SK-N-SH treated with all-trans-retinoic acid at 6 μM for 48 hours (cell line): ENCODE data around the gene OVCH2.

ENCODE experiments used
- CREB5 ChIP-seq: fragments of 250-450 bp; sonication (Bioruptor Pico); IDR thresholded peaks from 2 replicates; pipeline ENCODE4 v1.5.1; 2020; ENCODE audit warnings: low read depth, mild to moderate bottlenecking, moderate library complexity
- PATZ1 ChIP-seq: fragments of 250-450 bp; sonication (Bioruptor Pico); IDR thresholded peaks from 2 replicates; pipeline ENCODE4 v1.8.0; 2020; ENCODE audit warnings: mild to moderate bottlenecking, moderate library complexity, borderline replicate concordance
- PPARA ChIP-seq: fragments of 250-450 bp; sonication (Bioruptor Pico); IDR thresholded peaks from 2 replicates; pipeline ENCODE4 v1.5.0; 2020; ENCODE audit warnings: mild to moderate bottlenecking, borderline replicate concordance
- SNAI2 ChIP-seq: fragments of 250-450 bp; sonication (Bioruptor Pico); IDR thresholded peaks from 2 replicates; pipeline ENCODE4 v1.5.0; 2020; ENCODE audit warnings: mild to moderate bottlenecking, moderate library complexity
- TCF4 ChIP-seq: fragments of 250-450 bp; sonication (Bioruptor Pico); IDR thresholded peaks from 2 replicates; pipeline ENCODE4 v1.8.0; 2021; ENCODE audit warnings: mild to moderate bottlenecking, moderate library complexity, borderline replicate concordance
- TOX ChIP-seq: fragments of 250-450 bp; sonication (Bioruptor Pico); IDR thresholded peaks from 2 replicates; pipeline ENCODE4 v1.8.0; 2021; ENCODE audit warnings: mild to moderate bottlenecking, moderate library complexity, borderline replicate concordance
- ZFP30 ChIP-seq: fragments of 450-650 bp; formaldehyde crosslinking; IDR thresholded peaks from 2 replicates; pipeline ENCODE4 v1.5.0; 2022; ENCODE audit warnings: mild to moderate bottlenecking, moderate library complexity

- TF ChIP-seq PATZ1 = no peak
- TF ChIP-seq ZFP30 (CRISPR knock-in tag) = no peak
- TF ChIP-seq TOX (CRISPR knock-in tag) = no peak
- no peak for TF ChIP-seq TCF4 (CRISPR knock-in tag)
- TF ChIP-seq CREB5 (CRISPR knock-in tag) = no peak
- TF ChIP-seq PPARA (CRISPR knock-in tag) = no peak
- TF ChIP-seq SNAI2 = no peak
Measured at GRCh38 chr11:7677071-7677470, 29.2 kb downstream of the OVCH2 start.
